WTC11 (cell line): Measurements from ENCODE around the gene ZC3H4. TPM values are rescaled to one million over a fixed set of nuclear protein-coding genes. Genes with fewer than 3 reads are reported as not detected.

Experiments
- ATAC-seq: fragments of 200-7000 bp; cut with Tn5 transposase; 2 replicates; pipeline ENCODE4 v1.10.0; 2021; ENCODE audit warnings: mild to moderate bottlenecking, moderate library complexity
- CTCF ChIA-PET: fragments of 300-600 bp; sonication (Branson Sonifier 250); formaldehyde crosslinking; loops from one replicate; lab custom pipeline; 2021; ENCODE audit warnings: antibody characterized with exemption; lab: Charles Lee
- POLR2A ChIA-PET: fragments of 350-600 bp; sonication (Branson Sonifier 250); formaldehyde crosslinking; loops from one replicate; lab custom pipeline; 2021; ENCODE audit warnings: antibody characterized with exemption; lab: Charles Lee
- DNase-seq: peaks from one replicate; pipeline ENCODE4 v3.0.0; 2021; ENCODE audit warnings: low spot score
- H3K27ac Mint-ChIP-seq: 2 replicates; pipeline ENCODE4 v1.8.0; 2021; ENCODE audit warnings: mixed read lengths
- H3K27me3 Mint-ChIP-seq: 2 replicates; pipeline ENCODE4 v1.8.0; 2021; ENCODE audit warnings: low read depth, mild to moderate bottlenecking, moderate library complexity, mixed read lengths
- H3K36me3 Mint-ChIP-seq: 2 replicates; pipeline ENCODE4 v1.8.0; 2021; ENCODE audit warnings: mixed read lengths
- H3K4me1 Mint-ChIP-seq: 2 replicates; pipeline ENCODE4 v1.8.0; 2022; ENCODE audit warnings: mixed read lengths
- H3K4me3 Mint-ChIP-seq: 2 replicates; pipeline ENCODE4 v1.8.0; 2021; ENCODE audit warnings: mild to moderate bottlenecking, moderate library complexity, mixed read lengths
- H3K9me3 Mint-ChIP-seq: 2 replicates; pipeline ENCODE4 v1.8.0; 2021; ENCODE audit warnings: mixed read lengths
- EMX1 ChIP-seq: fragments of 250-450 bp; sonication (Bioruptor Pico); IDR thresholded peaks from 2 replicates; pipeline ENCODE4 v1.8.0; 2021; ENCODE audit warnings: mild to moderate bottlenecking
- FOXK1 ChIP-seq: sonication (generic); formaldehyde crosslinking; IDR thresholded peaks from 2 replicates; pipeline ENCODE4 v1.8.0; 2022; ENCODE audit warnings: mild to moderate bottlenecking, moderate library complexity, missing genetic modification reagents
- FOXP1 ChIP-seq: sonication (generic); formaldehyde crosslinking; IDR thresholded peaks from 2 replicates; pipeline ENCODE4 v1.8.0; 2022; ENCODE audit warnings: missing genetic modification reagents, mild to moderate bottlenecking, moderate library complexity, borderline replicate concordance
- GABPB1 ChIP-seq: sonication (generic); formaldehyde crosslinking; IDR thresholded peaks from 2 replicates; pipeline ENCODE4 v1.8.1; 2023; ENCODE audit warnings: mild to moderate bottlenecking, missing genetic modification reagents
- GTF2I ChIP-seq: fragments of 250-450 bp; sonication (Bioruptor Pico); conservative IDR thresholded peaks from 2 replicates; pipeline ENCODE4 v1.4.0; 2021; ENCODE audit warnings: mild to moderate bottlenecking
- JUN ChIP-seq: sonication (generic); formaldehyde crosslinking; IDR thresholded peaks from 2 replicates; pipeline ENCODE4 v1.8.0; 2023; ENCODE audit warnings: mild to moderate bottlenecking, missing genetic modification reagents
- KAT7 ChIP-seq: sonication (generic); formaldehyde crosslinking; IDR thresholded peaks from 2 replicates; pipeline ENCODE4 v1.8.1; 2023; ENCODE audit warnings: missing genetic modification reagents, mild to moderate bottlenecking, borderline replicate concordance
- MXD4 ChIP-seq: fragments of 250-450 bp; sonication (Bioruptor Pico); IDR thresholded peaks from 2 replicates; pipeline ENCODE4 v1.8.0; 2021; ENCODE audit warnings: mild to moderate bottlenecking, moderate library complexity, borderline replicate concordance
- NFE2L1 ChIP-seq: sonication (generic); formaldehyde crosslinking; IDR thresholded peaks from 2 replicates; pipeline ENCODE4 v1.8.1; 2023; ENCODE audit warnings: missing genetic modification reagents
- NR3C1 ChIP-seq: sonication (generic); formaldehyde crosslinking; conservative IDR thresholded peaks from 2 replicates; pipeline ENCODE4 v1.8.1; 2023; ENCODE audit warnings: low read depth, mild to moderate bottlenecking, missing genetic modification reagents
- SMAD3 ChIP-seq: sonication (generic); formaldehyde crosslinking; IDR thresholded peaks from 2 replicates; pipeline ENCODE4 v1.8.0; 2022; ENCODE audit warnings: missing genetic modification reagents, mild to moderate bottlenecking, borderline replicate concordance
- SMAD4 ChIP-seq: sonication (generic); formaldehyde crosslinking; IDR thresholded peaks from 2 replicates; pipeline ENCODE4 v1.8.0; 2022; ENCODE audit warnings: mild to moderate bottlenecking, missing genetic modification reagents
- SOX15 ChIP-seq: fragments of 250-450 bp; sonication (Bioruptor Pico); IDR thresholded peaks from 2 replicates; pipeline ENCODE4 v1.9.0; 2021; ENCODE audit warnings: mild to moderate bottlenecking
- SP1 ChIP-seq: sonication (generic); formaldehyde crosslinking; conservative IDR thresholded peaks from 2 replicates; pipeline ENCODE4 v1.8.1; 2022; ENCODE audit warnings: missing genetic modification reagents
- TEAD1 ChIP-seq: sonication (generic); formaldehyde crosslinking; IDR thresholded peaks from 2 replicates; pipeline ENCODE4 v1.8.0; 2022; ENCODE audit warnings: mild to moderate bottlenecking, missing genetic modification reagents
- TEAD4 ChIP-seq: sonication (generic); formaldehyde crosslinking; IDR thresholded peaks from 2 replicates; pipeline ENCODE4 v1.8.0; 2022; ENCODE audit warnings: mild to moderate bottlenecking, missing genetic modification reagents
- ZNF138 ChIP-seq: sonication (generic); formaldehyde crosslinking; conservative IDR thresholded peaks from 2 replicates; pipeline ENCODE4 v1.8.1; 2022; ENCODE audit warnings: mild to moderate bottlenecking, moderate library complexity, missing genetic modification reagents
- ZNF219 ChIP-seq: sonication (generic); formaldehyde crosslinking; IDR thresholded peaks from 2 replicates; pipeline ENCODE4 v1.8.0; 2023; ENCODE audit warnings: missing genetic modification reagents, mild to moderate bottlenecking, borderline replicate concordance
- total RNA-seq: library from RNA; stranded (reverse); gene quantifications from 3 replicates; pipeline ENCODE4 v1.2.3, GENCODE V29; 2021
- TF ChIP-seq, protein P1 (sequence below): fragments of 250-450 bp; sonication (Bioruptor Pico); IDR thresholded peaks from 2 replicates; pipeline ENCODE4 v2.1.2; 2022; ENCODE audit warnings: mild to moderate bottlenecking, moderate library complexity
- TF ChIP-seq, protein P2 (sequence below): sonication (generic); formaldehyde crosslinking; conservative IDR thresholded peaks from 2 replicates; pipeline ENCODE4 v1.8.1; 2022; ENCODE audit warnings: mild to moderate bottlenecking, missing genetic modification reagents
- TF ChIP-seq, protein P3 (sequence below): fragments of 250-450 bp; sonication (Bioruptor Pico); IDR thresholded peaks from 2 replicates; pipeline ENCODE4 v1.9.0; 2021; ENCODE audit warnings: moderate library complexity, mild to moderate bottlenecking, inconsistent platforms, borderline replicate concordance

Gene ZC3H4
- total RNA-seq, 1 experiment from 2014 or later = 67.2 TPM

DNA sequence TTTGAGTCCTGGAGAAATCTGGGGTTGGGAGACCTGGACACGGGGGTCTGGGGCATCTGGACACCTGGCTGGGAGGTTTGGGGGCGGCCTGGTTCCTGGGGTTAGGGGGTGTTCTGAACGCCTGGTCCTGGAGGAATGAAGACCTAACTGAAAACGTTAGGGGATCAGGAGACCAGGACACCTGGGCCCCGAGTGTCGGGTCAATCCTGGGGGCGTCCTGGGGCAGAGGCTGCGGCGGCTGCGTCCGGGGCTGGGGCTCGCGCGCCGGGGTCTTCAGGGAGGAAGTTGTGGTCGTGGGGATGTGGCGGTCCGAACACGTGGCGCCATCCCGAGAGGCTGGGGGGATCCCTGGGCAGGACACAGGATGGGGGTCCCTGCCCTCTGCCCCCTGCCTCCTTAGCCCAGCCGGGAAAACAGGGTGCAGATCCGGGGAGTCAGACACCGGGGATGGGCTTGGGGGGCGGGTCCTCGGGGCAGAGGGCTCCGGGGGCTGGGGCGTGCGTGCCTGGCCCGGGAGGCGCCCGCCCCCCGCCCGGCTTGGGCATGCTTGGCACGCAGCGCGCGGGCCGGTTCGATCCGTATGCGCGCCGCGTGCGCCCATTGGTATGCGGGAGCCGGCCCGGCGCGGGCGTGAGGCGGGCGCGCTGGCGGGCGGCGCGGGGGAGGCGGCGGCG, 93.3 kb downstream of the ZC3H4 start (continued):
- TF ChIP-seq, protein P1, sequence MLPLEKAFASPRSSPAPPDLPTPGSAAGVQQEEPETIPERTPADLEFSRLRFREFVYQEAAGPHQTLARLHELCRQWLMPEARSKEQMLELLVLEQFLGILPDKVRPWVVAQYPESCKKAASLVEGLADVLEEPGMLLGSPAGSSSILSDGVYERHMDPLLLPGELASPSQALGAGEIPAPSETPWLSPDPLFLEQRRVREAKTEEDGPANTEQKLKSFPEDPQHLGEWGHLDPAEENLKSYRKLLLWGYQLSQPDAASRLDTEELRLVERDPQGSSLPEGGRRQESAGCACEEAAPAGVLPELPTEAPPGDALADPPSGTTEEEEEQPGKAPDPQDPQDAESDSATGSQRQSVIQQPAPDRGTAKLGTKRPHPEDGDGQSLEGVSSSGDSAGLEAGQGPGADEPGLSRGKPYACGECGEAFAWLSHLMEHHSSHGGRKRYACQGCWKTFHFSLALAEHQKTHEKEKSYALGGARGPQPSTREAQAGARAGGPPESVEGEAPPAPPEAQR (CRISPR knock-in tag) = no peak
- no peak for TF ChIP-seq ZNF219 (CRISPR knock-in tag)
- no peak for TF ChIP-seq SMAD3 (CRISPR knock-in tag)
- no peak for TF ChIP-seq GTF2I (CRISPR knock-in tag)
- no peak for TF ChIP-seq EMX1 (CRISPR knock-in tag)
- no peak for TF ChIP-seq TEAD4
- no peak for TF ChIP-seq MXD4 (CRISPR knock-in tag)
- no peak for TF ChIP-seq ZNF138
- TF ChIP-seq SMAD4 (CRISPR knock-in tag) = no peak
- TF ChIP-seq NFE2L1 (CRISPR knock-in tag) = no peak

DNA sequence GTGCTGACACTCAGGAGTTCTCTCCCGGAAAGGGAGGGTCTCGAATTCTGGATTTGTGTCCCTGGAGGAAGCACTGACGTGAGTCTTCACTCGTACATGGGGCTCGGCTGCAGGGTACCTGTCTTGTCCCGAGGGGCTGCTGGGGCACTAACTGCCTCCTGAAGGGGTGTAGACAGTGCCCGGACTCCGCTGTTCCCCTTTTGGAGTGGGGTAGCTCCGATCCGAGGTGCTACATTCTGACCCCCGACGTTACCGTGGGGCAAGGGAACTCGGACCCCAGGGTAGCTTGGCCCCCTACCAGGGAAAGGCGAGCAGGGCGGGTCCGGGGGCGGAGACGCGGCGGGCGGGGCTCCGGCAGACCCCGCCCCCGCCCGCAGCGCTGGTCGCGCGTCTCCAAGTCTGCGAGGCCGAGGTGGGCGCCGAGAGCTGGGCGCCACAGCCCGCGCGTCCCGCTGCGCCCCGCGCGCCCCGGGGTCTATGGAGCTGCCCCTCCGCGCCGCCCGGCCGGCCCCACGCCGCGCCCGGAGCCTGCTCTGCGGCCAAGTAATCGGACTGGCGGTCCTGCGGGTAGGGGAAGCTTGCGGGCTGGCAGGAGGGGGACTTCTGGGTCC, 94.0 kb downstream of the ZC3H4 start, which contains the start of gene NPAS1:
Gene NPAS1, plus strand, starts transcription at position 407 of the 611 bp plus-strand sequence. CDS start 1,211 bp downstream, outside the sequence.
- H3K27ac Mint-ChIP-seq = no peak within 1 kb of the TSS
- peaks cover 78% of the 10 kb centered on the region for H3K27me3 Mint-ChIP-seq
- ATAC-seq (peak; percentile 61), DNase-seq (peak; percentile 54)
- peak within 1 kb of the TSS; percentile 65 for H3K4me3 Mint-ChIP-seq
- no peaks in the 10 kb centered on the region for H3K36me3 Mint-ChIP-seq
- ChIA-PET CTCF (interaction anchor here (0.7 to 2.6 kb wide), 11 partner anchors 9 to 329 kb away, joined by 3 to 16 read pairs (median 3); partner anchors contain the start of gene DHX34), POLR2A (no interaction called here)
- TF ChIP-seq, protein P2, sequence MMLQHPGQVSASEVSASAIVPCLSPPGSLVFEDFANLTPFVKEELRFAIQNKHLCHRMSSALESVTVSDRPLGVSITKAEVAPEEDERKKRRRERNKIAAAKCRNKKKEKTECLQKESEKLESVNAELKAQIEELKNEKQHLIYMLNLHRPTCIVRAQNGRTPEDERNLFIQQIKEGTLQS (CRISPR knock-in tag) = no peak
- TF ChIP-seq, protein P3, sequence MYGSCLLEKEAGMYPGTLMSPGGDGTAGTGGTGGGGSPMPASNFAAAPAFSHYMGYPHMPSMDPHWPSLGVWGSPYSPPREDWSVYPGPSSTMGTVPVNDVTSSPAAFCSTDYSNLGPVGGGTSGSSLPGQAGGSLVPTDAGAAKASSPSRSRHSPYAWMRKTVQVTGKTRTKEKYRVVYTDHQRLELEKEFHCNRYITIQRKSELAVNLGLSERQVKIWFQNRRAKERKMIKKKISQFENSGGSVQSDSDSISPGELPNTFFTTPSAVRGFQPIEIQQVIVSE = no peak
- TF ChIP-seq ZNF138 = no peak
- no peak for TF ChIP-seq KAT7
- TF ChIP-seq, protein P1 (CRISPR knock-in tag) = no peak
- no peak for TF ChIP-seq FOXK1
- peak; percentile 57; the same call in 1 of the 2 replicates for TF ChIP-seq FOXP1 (CRISPR knock-in tag)
- TF ChIP-seq JUN (CRISPR knock-in tag) = no peak
- peak; percentile 86 for TF ChIP-seq SP1 (CRISPR knock-in tag)
- H3K9me3 Mint-ChIP-seq = no peaks in the 10 kb centered on the region
- H3K4me1 Mint-ChIP-seq = peaks cover 10% of the 10 kb centered on the region

DNA sequence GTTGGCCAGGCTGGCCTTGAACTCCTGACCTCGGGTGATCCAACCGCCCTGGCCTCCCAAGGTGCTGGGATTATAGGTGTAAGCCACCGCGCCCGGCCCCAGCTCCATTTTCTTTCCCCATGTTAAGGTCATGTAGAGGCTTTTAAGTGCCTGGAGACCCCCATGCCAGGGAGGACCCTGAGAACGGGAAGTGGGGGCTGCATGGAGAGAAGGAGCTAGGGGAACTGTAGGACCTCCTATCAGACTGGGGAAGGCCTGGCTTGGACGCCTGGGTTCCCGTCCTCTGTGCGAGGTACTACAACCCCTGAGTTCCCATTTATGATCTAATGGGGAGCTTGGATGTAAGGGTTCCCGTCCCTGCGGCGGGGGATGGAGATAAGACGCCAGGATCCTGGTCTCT, 94.7 kb downstream of the ZC3H4 start:
- ATAC-seq (no peak), DNase-seq (no peak)
- peak overlapping the region; percentile 62 for H3K4me3 Mint-ChIP-seq
- H3K9me3 Mint-ChIP-seq = no peaks in the 10 kb centered on the region
- ChIA-PET CTCF (interaction anchor here (0.7 to 2.6 kb wide), 12 partner anchors 10 to 330 kb away, joined by 3 to 16 read pairs (median 3); partner anchors contain the start of gene DHX34), POLR2A (no interaction called here)
- H3K27ac Mint-ChIP-seq = no peak overlapping the region
- TF ChIP-seq TEAD1 = no peak
- no peak for TF ChIP-seq SOX15 (CRISPR knock-in tag)
- no peak for TF ChIP-seq MXD4 (CRISPR knock-in tag)
- no peak for TF ChIP-seq GABPB1 (CRISPR knock-in tag)
- TF ChIP-seq TEAD4 = no peak
- TF ChIP-seq NR3C1 = no peak
- H3K27me3 Mint-ChIP-seq = peaks cover 72% of the 10 kb centered on the region
- H3K36me3 Mint-ChIP-seq = no peaks in the 10 kb centered on the region
- peaks cover 10% of the 10 kb centered on the region for H3K4me1 Mint-ChIP-seq

Other genes starting within 250 kb of the ZC3H4 start
- gene NPAS1, start 93.9 kb downstream of the ZC3H4 start, total RNA-seq = 6.8 to 11.1 TPM (median 10.3 TPM) in 3 replicates
- gene TMEM160, start 65.2 kb downstream of the ZC3H4 start, total RNA-seq = 86.2 to 90.3 TPM (median 87.8 TPM) in 3 replicates
- 215 to 224 TPM (median 221 TPM) in 3 replicates for gene SAE1, start 17.1 kb upstream of the ZC3H4 start, total RNA-seq
- gene BBC3, start 117.4 kb upstream of the ZC3H4 start, total RNA-seq = 29.4 to 49.5 TPM (median 32.2 TPM) in 3 replicates
- 30.4 to 37.7 TPM (median 33.0 TPM) in 3 replicates for gene CCDC9, start 142.7 kb upstream of the ZC3H4 start, total RNA-seq
- gene INAFM1, start 161.1 kb upstream of the ZC3H4 start, total RNA-seq = 7.0 to 8.1 TPM (median 7.3 TPM) in 3 replicates
- gene C5AR1, start 196.1 kb upstream of the ZC3H4 start, total RNA-seq = 0.18 to 0.32 TPM (median 0.28 TPM) in 3 replicates
- 0.09 to 0.22 TPM (median 0.14 TPM) in 3 replicates for gene C5AR2, start 218.4 kb upstream of the ZC3H4 start, total RNA-seq
- 35.6 to 36.5 TPM (median 35.6 TPM) in 3 replicates for gene DHX34, start 235.5 kb upstream of the ZC3H4 start, total RNA-seq